Activated CD4-positive, alpha-beta T cell treated with anti-CD3 and anti-CD28 coated beads, Interleukin-2, amount 50 U/mL, for 4 hours (primary cell): Measurements from ENCODE around the gene ZNF331.
A peak's percentile ranks its signal among the peaks of the same experiment; 100 is the strongest.
"Not testable (repeated sequence)": the region's sequence is repeated elsewhere in the genome, so short reads cannot be mapped to it uniquely, and the experiment has no call there.

Experiments used
- DNase-seq, 2 experiments: peaks; one replicate each; pipeline ENCODE4 v3.0.0-alpha.2; 2020

ZNF331 gene

DNA sequence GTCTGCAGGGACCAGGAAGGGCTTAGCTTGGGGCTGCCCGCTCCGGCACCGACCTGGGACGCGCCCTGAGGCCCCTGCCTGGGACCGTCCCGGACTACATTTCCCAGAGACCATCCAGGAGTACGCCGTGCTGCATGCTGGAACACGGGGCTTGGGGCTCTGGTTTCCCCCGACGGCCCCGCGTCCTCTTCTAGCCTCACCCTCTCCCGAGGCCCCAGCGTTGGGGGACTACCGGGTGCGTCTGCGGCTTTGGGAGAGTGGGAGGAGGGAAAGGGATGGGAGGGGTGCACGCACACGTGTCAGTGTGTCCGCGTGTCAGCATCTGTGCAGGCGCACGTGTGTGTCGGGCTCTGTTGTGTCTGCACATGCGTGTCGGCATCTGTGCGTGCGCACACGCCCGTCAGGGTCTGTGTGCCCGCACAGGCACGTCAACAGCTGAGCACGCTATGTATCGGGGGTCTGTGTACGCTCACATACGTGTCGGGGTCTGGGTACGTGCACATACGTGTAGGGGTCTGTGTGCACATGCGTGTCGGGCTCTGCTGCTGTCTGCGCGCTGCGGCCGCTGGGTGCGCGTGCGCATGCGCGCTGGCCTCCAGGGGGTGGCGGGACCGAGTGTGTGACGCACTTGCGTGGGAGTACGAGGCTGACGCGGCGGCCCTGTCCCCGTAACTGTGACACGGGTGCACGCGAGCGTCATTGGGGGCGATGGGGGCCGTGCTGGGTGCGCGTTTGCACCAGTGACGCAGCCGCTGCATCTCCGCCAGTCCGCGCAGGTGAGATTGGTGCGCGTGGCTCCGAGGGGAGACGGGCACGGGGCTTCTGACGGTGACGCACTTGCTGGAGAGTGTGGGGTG is at the start of gene ZNF331:
Gene ZNF331 (plus strand): TSS at position 625 of the 857 bp plus-strand sequence. CDS start 31,232 bp downstream, outside the sequence.
- DNase-seq: peak; percentile 83 to 88

DNA sequence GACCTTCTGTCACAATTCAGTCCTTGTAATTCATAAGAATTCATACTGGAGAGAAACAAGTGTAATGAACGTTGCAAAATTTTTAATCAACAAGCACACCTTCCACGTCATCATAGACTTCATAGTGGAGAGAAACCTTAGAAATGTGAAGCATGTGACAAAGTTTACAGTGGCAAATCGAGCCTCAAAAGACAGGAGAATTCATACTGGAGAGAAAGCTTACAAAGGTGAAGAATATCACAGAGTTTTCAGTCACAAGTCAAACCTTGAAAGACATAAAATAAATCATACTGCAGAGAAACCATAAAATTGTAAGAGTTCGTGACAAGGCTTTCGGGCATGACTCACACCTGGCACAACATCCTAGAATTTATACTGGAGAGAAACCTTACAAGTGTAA is 45.8 kb upstream of the ZNF331 start:
- DNase-seq: no peak

DNA sequence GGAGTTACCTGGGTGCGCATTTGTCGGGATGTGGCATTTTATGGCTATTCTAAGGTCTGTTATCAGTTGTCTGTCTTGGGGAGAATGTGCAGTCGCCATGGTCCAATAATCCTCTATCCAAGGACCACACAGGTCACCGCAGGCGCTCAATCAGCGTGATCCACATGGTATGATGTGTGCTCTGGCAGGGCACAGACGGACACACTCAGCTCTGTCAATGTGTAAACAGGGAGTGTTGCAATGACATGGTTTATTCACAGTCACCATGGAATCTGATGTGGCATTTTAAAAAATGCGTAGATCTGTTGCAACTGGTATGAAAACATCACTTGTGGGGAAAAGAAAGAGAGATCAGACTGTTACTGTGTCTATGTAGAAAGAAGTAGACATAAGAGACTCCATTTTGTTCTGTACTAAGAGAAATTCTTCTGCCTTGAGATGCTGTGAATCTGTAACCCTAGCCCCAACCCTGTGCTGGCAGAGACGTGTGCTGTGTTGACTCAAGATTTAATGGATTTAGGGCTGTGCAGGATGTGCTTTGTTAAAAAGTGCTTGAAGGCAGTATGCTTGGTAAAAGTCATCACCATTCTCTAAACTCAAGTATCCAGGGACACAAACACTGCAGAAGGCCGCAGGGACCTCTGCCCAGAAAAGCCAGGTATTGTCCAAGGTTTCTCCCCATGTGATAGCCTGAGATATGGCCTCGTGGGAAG is 40.5 kb upstream of the ZNF331 start:
- DNase-seq: not testable (repeated sequence)

DNA sequence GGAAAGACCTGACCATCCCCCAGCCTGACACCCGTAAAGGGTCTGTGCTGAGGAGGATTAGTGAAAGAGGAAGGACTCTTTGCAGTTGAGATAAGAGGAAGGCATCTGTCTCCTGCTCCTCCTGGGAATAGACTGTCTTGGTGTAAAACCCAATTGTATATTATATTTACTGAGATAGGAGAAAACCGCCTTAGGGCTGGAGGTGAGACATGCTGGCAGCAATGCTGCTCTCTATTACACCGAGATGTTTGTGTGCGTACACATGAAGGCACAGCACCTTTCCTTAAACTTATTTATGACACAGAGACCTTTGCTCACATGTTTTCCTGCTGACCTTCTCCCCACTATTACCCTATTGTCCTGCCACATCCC is 39.9 kb upstream of the ZNF331 start:
- DNase-seq: not testable (repeated sequence)

DNA sequence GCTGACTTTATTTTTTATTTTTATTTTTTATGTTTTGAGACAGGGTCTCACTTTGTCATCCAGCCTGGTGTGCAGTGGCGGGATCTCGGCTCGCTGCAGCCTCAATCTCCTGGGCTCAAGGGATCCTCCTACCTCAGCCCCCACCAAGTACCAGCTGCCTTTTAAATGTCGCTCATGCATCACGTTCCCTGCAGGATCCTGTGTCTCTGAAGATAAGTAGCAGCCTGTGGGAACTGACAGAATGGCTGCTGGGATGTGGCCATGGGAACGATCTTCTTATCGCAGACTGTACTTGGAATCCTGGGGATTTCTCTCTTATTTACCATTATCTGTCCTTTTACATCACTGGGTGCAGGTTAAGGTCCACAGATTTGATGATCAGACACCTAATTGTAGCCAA is 34.8 kb upstream of the ZNF331 start:
- not testable (repeated sequence) for DNase-seq

DNA sequence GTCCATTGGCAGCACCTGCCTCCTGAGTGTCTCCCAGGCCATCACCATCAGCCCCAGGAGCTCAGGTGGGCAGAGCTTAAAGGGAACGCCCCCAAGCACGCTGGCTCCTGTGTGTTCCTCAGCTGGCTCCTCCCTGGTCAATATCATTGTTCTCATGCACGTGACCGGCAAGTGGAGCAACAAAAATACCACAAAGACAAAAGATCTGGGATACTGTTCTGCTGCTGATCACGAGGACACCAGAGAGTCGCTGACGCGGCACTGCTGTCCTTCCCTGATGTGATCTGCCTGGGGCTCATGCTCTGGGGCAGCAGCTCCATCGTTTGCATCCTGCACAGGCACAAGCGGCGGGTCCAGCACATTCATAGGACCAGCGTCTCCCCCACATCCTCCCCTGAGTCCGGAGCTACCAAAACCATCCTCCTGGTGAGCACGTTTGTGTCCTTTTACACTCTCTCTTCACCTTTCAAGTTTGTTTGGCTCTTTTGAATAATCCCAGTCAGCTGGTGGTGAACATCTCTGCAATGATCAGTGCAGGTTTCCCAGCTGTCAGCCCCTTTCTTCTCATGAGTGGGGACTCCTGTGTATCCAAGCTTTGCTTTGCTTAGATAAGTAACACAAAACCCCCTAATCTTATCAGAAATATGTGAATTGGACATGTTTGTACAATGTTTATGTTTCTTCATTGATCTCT is 34.1 kb upstream of the ZNF331 start:
- not testable (repeated sequence) for DNase-seq

DNA sequence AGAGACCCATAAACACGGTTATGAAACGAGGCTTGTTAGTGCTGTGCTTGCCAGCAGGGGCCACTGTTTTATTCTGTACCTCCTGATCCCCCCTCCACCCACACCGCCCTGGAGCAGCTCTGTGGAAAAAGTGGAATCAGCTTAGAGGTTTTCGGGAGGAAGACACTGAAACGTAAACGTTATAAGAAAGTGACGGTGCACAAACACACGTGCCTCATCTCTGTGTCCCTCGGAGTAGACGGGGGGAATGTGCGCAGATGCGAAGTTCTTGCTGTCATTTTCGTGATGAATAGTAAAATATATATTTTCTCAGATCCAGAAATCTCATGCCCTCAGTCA is 33.6 kb upstream of the ZNF331 start:
- not testable (repeated sequence) for DNase-seq

DNA sequence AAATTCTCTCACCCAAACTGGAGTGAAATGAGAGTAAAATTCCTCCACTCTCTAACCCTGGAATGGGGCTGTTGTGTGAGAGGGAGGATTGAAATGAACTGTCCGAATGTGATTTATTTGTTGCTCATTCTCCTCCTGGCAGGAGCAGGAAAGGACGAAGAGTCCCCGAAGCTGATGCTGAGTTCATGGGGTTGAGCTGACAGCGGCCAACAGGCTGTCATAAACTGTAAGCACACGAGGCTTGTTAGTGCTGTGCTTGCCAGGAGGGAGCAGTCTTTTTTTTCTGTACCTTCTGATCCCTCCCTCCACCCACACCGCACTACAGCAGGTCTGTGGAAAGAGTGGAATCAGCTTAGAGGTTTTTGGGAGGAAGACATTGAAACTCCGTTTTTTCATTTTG is 33.1 kb upstream of the ZNF331 start:
- DNase-seq: no peak

DNA sequence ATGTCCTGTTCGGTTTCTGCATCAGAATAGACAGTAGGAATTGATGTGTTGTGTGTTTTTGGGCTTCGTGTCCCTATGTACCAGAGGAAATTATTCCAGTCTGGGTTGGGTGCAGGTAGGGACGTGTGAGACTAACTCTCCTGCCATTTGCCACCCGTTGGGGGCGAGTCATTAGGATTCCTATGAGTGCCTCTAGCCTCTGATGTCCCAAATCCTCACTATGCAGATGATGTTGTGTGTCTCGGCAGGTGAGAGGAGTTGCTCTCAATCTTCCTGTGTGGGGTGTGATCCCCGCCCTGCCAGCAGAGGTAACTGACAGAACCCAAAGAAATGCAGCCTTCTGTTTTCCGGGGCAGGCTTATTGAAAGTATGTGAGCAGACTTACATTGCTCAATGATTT is 31.2 kb upstream of the ZNF331 start:
- no peak for DNase-seq

DNA sequence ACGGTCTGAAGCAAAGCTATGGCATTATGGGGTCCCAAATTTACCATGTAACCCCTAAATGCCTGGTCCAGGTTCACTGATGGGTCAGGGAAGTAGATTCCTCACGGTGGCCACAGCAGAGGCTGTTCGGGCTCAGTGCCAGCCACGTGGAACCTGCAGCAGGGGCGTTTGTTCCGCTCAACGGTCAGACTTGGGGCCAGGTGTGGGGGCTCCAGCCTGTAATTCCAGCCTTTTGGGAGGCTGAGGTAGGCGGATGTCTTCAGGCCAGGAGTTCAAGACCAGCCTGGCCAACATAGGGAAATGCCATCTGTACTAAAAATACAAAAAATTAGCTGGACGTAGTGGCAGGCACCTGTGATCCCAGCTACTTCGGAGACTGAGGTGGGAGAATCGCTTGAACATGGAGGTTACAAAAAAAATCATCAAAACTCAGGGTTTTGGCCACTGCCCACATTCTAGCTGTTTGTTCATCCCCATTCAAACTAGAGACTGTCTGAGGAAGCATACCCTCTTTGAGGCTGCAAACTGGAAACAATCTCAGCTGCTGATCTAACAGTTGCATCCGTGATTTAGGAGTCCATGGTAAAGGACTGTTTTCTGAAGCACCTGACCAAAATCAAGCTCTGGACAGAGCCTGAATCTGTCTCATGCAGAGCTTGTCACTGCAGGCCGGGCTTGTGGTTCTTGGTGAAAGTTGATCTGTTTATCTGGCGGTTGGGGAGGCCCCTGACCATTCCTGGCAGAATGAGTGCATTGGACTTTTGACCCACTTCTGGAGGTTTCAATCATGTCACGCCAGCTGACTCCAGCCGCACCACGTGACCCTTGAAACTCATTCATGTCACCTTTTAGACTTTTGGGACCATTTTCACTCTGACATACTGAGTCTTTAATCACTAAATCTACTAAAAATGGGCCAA is 30.2 kb upstream of the ZNF331 start:
- no peak for DNase-seq

DNA sequence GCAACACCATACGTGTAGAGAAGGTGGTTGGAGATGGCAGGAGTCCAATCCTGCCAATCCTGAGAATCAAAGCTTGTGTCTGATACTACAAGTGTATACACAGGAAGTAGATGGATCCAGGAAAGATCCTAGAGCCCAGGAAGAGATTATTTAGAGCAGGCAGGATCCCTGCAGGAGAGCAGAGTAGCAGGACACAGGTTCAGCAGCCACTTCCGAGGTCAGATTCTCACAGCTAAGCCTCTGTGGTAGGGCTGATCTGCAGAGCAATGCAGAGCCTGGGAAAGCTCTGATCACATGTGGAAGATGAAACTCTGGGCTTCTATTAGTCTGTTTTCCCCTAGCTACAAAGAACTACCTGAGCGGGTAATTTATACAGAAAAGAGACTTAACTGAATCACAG is 28.5 kb upstream of the ZNF331 start:
- no peak for DNase-seq

DNA sequence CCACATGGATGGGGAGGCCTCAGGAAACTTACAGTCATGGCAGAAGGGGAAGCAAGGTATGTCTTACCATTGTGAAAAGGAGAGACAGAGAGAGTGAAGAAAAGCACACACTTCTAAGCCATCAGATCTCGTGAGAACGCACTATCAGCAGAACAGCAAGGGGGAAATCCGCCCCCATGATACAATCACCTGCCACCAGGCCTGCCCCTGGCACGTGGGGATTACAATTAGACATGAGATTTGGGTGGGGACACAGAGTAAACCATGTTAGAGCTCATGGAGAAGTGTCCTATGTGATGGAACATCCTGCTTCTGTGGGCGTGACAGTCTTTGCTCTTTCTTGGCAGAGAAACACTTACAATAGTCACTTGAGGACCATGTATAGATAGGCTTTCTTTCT is 28.1 kb upstream of the ZNF331 start:
- no peak for DNase-seq

DNA sequence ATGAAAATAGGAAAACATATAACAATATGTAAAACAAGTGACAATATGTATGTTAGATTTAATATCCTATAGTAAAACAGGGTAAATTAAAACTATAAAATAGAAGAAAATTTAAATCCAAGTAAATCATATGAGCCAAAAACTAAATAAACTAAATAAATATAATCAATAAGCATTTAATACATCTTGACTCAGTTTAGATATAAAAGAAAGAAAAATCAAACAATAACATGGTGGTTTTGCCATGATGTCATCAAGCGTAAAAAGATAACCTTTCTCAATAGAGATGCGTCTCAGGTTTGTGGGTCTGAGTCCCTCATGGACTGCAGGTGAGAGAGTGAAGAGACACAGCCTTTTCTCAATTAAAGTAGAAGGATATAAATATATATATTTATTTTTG is 26.6 kb upstream of the ZNF331 start:
- DNase-seq: no peak

DNA sequence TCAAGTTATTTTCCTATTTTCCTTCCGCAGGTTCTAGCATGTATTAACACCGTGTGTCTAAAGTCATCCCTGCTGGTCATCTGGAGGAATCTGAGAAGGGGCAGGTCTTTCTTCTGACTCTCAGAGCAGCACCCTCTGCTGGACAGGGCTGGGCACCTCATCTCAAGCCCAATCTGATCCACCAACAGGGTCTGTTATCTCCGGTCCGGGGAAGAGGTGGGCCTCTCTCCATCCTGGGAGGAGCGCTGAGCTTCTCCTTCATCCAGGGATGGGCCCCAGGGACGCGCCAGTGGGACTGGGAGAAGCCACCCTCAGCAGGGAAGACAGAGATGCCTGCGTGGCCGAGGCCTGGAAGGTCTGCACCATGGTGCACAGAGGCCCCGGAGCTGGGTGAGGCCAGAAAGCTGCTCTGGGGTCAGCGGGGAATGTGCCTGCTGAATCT is 26.0 kb upstream of the ZNF331 start:
- peak; percentile 27 to 35 for DNase-seq

DNA sequence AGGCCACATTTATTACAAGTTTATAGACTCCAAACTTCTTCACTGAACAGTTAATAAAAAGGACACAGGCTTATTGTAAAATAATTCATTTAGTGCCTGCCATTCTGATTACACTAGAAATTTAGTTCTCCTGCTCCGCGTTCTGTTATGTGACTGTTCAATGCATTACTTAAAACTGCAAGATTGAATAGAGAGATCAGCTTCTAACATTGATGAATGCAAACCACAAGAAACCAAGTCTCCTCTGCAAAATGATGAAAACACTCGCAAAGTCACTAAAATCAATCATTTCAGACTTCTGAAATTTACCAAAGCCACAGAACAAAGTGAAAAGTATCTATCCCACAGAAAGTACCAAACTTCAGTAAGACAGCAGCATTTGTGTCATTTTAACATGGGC is 22.9 kb upstream of the ZNF331 start:
- DNase-seq: not testable (repeated sequence)

DNA sequence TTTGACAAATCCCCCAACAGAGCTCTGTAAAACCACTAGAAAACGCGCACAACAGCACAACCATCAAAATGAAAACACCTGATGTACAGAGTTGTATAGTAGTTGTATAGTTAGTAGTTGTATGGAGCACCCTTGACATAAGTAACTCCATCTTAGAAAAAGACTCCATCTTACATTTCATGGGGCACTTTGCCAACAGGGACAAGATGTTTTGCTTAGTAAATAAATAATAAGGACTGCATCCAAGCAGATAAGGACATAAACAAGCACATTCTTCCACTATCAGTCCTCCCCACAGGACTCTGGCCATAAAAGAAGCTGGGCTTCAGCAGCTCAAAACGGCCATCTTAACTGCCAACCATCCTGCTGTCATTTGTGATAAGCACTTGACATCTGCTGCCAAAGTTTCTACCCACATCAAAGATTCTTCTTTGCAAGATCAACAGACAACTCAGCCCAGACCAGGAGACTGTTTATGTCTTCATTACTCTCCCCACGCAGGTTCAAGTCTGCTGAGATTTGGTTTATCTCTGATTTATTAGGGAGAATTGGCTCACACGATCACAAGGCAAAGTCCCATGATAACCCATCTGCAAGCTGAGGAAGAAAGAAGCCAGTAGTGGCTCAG is 20.7 kb upstream of the ZNF331 start:
- DNase-seq: no peak

DNA sequence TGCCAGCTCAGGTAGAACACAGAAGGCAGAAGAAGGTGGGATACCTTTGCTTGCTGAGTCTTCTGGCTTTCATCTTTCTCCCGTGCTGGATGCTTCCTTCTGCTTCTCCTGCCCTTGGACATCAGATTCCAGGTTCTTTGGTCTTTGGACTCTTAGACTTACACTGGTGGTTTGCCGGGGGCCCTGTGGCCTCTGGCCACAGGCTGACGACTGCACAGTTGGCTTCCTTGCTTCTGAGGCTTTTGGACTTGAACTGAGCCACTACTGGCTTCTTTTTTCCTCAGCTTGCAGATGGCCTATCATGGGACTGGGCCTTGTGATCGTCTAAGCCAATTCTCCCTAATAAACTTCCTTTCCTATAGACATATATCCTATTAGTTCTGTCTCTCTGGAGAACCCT is 19.8 kb upstream of the ZNF331 start:
- DNase-seq: no peak

DNA sequence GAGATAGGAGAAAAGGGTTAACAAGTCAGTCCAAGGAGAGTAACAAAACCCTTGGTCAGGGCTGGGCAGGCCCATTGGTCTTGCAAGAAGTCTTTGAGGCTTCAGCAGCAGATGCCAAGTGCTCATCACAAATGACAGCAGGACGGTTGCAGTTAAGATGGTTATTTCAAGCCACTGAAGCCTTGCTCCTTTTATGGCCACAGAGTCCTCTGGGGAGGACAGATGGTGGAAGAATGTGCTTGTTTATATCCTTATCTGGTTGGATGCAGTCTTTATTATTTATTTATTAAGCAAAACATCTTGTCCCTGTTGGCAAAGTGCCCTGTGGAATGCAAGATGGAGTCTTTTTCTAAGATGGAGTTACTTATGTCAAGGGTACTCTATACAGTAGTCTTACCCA is 19.2 kb upstream of the ZNF331 start:
- DNase-seq: no peak

DNA sequence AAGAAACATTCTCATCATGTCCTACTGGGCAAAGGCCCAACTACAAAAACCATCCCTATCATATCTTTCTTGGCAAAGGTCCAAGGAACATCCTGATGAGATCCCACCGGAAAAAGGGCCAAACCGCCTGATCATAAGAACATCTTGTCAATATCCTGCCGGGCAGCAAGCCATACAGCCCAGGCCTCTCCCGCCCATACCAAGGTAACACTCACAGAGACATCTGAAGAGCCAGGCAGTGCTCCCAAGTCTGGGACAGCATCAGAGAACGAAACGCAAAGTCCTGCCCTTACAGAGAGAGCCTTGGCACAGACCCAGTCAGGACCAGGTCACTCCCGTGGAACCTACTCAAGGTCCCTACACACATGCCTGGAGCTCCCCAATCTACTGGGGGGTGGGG is 18.5 kb upstream of the ZNF331 start:
- DNase-seq: no peak

DNA sequence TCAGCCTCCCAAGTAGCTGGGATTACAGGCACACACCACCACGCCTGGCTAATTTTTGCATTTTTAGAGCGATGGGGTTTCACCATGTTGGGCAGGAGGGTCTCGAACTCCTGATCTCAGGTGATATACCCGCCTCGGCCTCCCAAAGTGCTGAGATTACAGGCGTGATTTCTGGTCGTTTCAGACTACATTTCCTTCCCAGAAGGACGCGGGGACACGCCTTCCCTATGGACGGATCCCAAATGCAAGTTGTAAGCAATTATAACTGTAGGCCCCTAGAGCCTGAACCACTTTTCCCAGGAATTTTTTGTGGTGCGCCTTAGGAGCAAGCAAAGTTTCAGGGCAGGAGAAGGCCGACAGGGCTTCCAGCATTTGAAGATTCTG is 17.8 kb upstream of the ZNF331 start:
- no peak for DNase-seq

DNA sequence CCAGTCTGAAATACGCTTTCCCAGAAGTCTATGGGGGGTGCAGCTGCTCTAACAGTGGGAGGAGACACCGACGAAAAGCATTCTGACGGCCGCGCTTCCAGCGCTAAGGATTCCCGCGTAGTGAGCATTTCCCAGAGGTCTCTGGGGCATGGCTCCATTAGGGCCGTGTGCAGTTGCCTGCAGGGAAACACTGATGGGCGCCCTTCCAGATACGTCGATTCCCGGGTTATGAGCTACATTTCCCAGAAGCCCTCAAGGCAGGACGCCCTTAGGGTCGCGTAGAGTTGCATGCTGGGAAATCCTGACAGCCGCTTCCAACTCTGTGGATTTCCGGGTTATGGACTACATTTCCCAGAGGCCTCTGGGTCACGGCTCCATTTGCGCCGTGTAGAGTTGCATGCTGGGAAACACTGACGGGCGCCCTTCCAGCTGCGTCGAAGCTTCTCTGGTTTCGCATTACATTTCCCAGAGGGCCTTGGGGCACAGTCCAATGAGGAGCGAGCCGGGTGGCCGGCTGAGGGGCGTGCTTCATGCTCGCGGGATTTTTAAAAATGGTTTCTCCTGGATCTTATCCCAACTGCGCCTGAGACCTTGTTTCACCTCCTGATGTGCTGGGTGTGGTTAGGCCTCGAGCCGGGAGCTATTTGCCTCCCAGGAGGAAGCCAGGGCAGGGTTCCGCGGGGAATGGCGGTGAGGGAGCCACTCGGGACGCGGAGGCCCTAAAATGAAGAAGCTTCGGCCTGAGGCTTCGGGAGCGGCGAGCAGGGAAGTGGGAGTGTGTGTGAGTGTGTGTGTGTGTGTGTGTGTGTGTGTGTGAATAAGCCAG is 17.2 kb upstream of the ZNF331 start:
- peak; percentile 86 for DNase-seq
